ENCODE data around the gene SLC22A12. TPM values are rescaled to one million over a fixed set of nuclear protein-coding genes. Genes with fewer than 3 reads are reported as not detected.

SLC22A12 gene
- polyA plus RNA-seq, 1 of the 3 experiments (the other 2 are of a cell fraction) = not detected

DNA sequence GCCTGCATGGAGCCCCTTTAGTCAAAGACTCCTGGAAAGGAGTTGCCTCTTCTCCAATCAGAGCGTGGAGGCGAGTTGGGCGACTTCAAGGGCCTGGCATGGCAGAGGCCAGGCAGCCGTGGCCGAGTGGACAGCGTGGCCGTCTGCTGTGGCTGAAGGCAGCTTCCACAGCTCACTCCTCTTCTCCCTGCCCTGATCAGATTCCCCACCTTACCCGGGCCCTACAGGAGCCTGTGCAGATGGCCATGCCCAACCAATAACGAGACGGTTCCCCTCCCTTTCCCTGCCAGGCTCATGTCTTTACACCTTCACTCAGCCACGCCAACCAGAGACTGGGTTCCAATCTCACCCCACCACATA lies 20.0 kb upstream of the SLC22A12 start:
- CTCF ChIA-PET = interaction anchor here (4.2 kb wide), 1 partner anchor 80 kb away, joined by 21 read pairs; no protein-coding TSS in a partner anchor
- WGBS (ENCODE audit: low lambda C conversion rate) = 72% methylated on average over 4 of the region's 11 CpGs

DNA sequence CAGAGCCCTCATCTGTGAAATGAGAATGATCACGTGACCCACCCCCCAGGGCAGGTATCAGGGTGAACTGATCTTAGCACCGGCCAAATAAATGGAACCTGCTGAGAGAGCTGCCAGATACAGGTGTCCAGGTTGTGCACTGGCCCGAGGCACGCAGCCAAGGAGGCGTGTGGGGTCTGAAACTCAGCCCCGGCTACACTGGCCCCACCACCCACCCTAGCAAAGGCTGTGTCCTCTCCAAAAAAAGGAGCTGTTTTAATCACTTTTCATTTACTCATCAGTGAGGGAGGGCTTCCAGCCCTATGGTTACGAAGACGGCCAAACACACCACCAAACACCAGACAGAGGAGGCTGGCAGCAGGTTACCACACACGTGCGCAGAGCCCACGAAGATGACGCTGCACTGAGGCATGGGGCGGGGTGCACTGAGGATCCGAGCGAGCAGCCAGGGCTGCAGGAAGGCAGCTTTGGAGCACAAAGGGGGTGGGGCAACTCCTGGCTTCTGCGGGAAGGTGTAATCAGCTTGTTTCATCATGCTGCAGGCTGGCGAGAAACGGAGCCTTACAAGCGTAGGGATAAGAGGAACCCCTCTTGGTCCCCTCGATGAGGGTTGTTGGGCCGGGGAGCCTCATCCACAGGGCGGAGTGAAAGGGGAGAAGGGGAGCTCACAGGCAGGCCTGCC lies 19.5 kb upstream of the SLC22A12 start:
- Histone ChIP-seq H3K9me3 (no peaks in the 10 kb centered on the region), H3K4me1 (ENCODE audit: control insufficient read depth in 1 of 2, insufficient read depth in 2 of 2, low read depth in 1 of 2, low read length in 1 of 2) (peaks cover 0 to 19% of the 10 kb centered on the region in 2 experiments; a peak in 2 of 4 replicates), H3F3A (replicated peaks; ENCODE audit: insufficient read depth) (no peaks in the 10 kb centered on the region), H2AFZ (ENCODE audit: low read depth) (no peak overlapping the region), H3K9ac (no peak overlapping the region), H3K27me3 (ENCODE audit: insufficient read depth) (no peaks in the 10 kb centered on the region; the same call in 1 of the 2 replicates), H3K27ac (ENCODE audit: low read depth in 2 of 2, low read length in 1 of 2) (no peak overlapping the region), H3K4me3 (ENCODE audit: low read depth in 2 of 2, low read length in 1 of 2) (no peak overlapping the region), H3K4me2 (no peak overlapping the region), H3K36me3 (replicated peaks in 1 of 2; ENCODE audit: control insufficient read depth in 1 of 2, insufficient read depth in 2 of 2, low read length in 1 of 2) (no peaks in the 10 kb centered on the region), H4K20me1 (ENCODE audit: insufficient read depth) (no peaks in the 10 kb centered on the region), H3K9me2 (no peaks in the 10 kb centered on the region), H3K79me2 (ENCODE audit: insufficient read depth) (no peaks in the 10 kb centered on the region)
- TF ChIP-seq, protein P1, sequence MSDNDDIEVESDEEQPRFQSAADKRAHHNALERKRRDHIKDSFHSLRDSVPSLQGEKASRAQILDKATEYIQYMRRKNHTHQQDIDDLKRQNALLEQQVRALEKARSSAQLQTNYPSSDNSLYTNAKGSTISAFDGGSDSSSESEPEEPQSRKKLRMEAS (IDR thresholded peaks at IDR 0.05; ENCODE audit: low read depth) = no peak
- TF ChIP-seq TEAD4 (IDR thresholded peaks at IDR 0.05; ENCODE audit: borderline replicate concordance, insufficient read depth) = no peak
- TF ChIP-seq SMC3 (IDR thresholded peaks at IDR 0.05; ENCODE audit: low read depth, low read length) = no peak
- no peak for TF ChIP-seq MEF2A (IDR thresholded peaks at IDR 0.05; ENCODE audit: borderline replicate concordance, low read depth)
- TF ChIP-seq, protein P2, sequence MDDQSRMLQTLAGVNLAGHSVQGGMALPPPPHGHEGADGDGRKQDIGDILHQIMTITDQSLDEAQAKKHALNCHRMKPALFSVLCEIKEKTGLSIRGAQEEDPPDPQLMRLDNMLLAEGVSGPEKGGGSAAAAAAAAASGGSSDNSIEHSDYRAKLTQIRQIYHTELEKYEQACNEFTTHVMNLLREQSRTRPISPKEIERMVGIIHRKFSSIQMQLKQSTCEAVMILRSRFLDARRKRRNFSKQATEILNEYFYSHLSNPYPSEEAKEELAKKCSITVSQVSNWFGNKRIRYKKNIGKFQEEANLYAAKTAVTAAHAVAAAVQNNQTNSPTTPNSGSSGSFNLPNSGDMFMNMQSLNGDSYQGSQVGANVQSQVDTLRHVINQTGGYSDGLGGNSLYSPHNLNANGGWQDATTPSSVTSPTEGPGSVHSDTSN (IDR thresholded peaks at IDR 0.05) = no peak
- no peak for TF ChIP-seq RCOR1 (IDR thresholded peaks at IDR 0.05; ENCODE audit: low read length)
- no peak for TF ChIP-seq FOXM1 (IDR thresholded peaks at IDR 0.05; ENCODE audit: low read depth)
- no peak for TF ChIP-seq NRF1 (IDR thresholded peaks at IDR 0.05; ENCODE audit: low read depth, low read length)
- TF ChIP-seq MXI1 (IDR thresholded peaks at IDR 0.05; ENCODE audit: low read depth, low read length) = no peak
- CTCF ChIA-PET = interaction anchor here (4.2 kb wide), 1 partner anchor 79 kb away, joined by 21 read pairs; no protein-coding TSS in a partner anchor
- POLR2A ChIA-PET = no interaction called here
- 79% methylated on average over 17 of the region's 22 CpGs for WGBS (ENCODE audit: low lambda C conversion rate)
- DNase-seq = no peak

More for the DNA sequence above, 20.0 kb upstream of the SLC22A12 start:
- no peaks in the 10 kb centered on the region for H3F3A ChIP-seq (replicated peaks; ENCODE audit: insufficient read depth)
- no peak overlapping the region for H3K27ac ChIP-seq (ENCODE audit: low read depth in 2 of 2, low read length in 1 of 2)
- no peak overlapping the region for H3K4me3 ChIP-seq (ENCODE audit: low read depth in 2 of 2, low read length in 1 of 2)
- H3K9me2 ChIP-seq = no peaks in the 10 kb centered on the region
- no peak overlapping the region for H3K9ac ChIP-seq
- H3K4me1 ChIP-seq (ENCODE audit: control insufficient read depth in 1 of 2, insufficient read depth in 2 of 2, low read depth in 1 of 2, low read length in 1 of 2) = peaks cover 0 to 19% of the 10 kb centered on the region in 2 experiments; a peak in 2 of 4 replicates
- no peaks in the 10 kb centered on the region for H3K36me3 ChIP-seq (replicated peaks in 1 of 2; ENCODE audit: control insufficient read depth in 1 of 2, insufficient read depth in 2 of 2, low read length in 1 of 2)
- no peaks in the 10 kb centered on the region for H3K9me3 ChIP-seq
- no peaks in the 10 kb centered on the region; the same call in 1 of the 2 replicates for H3K27me3 ChIP-seq (ENCODE audit: insufficient read depth)
- no peak for DNase-seq
- no peaks in the 10 kb centered on the region for H4K20me1 ChIP-seq (ENCODE audit: insufficient read depth)
- POLR2A ChIA-PET = no interaction called here
- no peaks in the 10 kb centered on the region for H3K79me2 ChIP-seq (ENCODE audit: insufficient read depth)
- TF ChIP-seq, protein P3, sequence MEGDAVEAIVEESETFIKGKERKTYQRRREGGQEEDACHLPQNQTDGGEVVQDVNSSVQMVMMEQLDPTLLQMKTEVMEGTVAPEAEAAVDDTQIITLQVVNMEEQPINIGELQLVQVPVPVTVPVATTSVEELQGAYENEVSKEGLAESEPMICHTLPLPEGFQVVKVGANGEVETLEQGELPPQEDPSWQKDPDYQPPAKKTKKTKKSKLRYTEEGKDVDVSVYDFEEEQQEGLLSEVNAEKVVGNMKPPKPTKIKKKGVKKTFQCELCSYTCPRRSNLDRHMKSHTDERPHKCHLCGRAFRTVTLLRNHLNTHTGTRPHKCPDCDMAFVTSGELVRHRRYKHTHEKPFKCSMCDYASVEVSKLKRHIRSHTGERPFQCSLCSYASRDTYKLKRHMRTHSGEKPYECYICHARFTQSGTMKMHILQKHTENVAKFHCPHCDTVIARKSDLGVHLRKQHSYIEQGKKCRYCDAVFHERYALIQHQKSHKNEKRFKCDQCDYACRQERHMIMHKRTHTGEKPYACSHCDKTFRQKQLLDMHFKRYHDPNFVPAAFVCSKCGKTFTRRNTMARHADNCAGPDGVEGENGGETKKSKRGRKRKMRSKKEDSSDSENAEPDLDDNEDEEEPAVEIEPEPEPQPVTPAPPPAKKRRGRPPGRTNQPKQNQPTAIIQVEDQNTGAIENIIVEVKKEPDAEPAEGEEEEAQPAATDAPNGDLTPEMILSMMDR (IDR thresholded peaks at IDR 0.05) = no peak
- TF ChIP-seq EZH2phosphoT487 (IDR thresholded peaks at IDR 0.05; ENCODE audit: borderline replicate concordance, low read depth) = no peak
- no peak for TF ChIP-seq FOXJ3 (CRISPR knock-in tag; IDR thresholded peaks at IDR 0.05)
- no peak for TF ChIP-seq CHD2 (IDR thresholded peaks at IDR 0.05; ENCODE audit: low read length, partially characterized antibody)
- TF ChIP-seq MXI1 (IDR thresholded peaks at IDR 0.05; ENCODE audit: low read depth, low read length) = no peak
- no peak for TF ChIP-seq YY1 (IDR thresholded peaks at IDR 0.05; ENCODE audit: low read depth)
- no peak for TF ChIP-seq ELF1 (IDR thresholded peaks at IDR 0.05)
- TF ChIP-seq FOXM1 (IDR thresholded peaks at IDR 0.05; ENCODE audit: low read depth) = no peak
- TF ChIP-seq, protein P4, sequence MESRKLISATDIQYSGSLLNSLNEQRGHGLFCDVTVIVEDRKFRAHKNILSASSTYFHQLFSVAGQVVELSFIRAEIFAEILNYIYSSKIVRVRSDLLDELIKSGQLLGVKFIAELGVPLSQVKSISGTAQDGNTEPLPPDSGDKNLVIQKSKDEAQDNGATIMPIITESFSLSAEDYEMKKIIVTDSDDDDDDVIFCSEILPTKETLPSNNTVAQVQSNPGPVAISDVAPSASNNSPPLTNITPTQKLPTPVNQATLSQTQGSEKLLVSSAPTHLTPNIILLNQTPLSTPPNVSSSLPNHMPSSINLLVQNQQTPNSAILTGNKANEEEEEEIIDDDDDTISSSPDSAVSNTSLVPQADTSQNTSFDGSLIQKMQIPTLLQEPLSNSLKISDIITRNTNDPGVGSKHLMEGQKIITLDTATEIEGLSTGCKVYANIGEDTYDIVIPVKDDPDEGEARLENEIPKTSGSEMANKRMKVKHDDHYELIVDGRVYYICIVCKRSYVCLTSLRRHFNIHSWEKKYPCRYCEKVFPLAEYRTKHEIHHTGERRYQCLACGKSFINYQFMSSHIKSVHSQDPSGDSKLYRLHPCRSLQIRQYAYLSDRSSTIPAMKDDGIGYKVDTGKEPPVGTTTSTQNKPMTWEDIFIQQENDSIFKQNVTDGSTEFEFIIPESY (IDR thresholded peaks at IDR 0.05; ENCODE audit: borderline replicate concordance, low read depth) = no peak
- no peak overlapping the region for H2AFZ ChIP-seq (ENCODE audit: low read depth)
- no peak overlapping the region for H3K4me2 ChIP-seq
